Astrocyte (in vitro differentiated cells and primary cell): ENCODE measurements around the gene AGTR1. TPM values are rescaled to one million over a fixed set of nuclear protein-coding genes. Genes with fewer than 3 reads are reported as not detected.

Experiments
- DNase-seq: peaks from one replicate; pipeline ENCODE4 v3.0.0-alpha.2; 2010; ENCODE audit warnings: low read depth
- FAIRE-seq: peaks from 2 replicates; lab custom pipeline; 2011; peaks lifted over from hg19 to GRCh38; lab: Jason Lieb, UNC
- H2AFZ ChIP-seq: 2 replicates; pipeline ENCODE4 v1.6.0; 2012; ENCODE audit warnings: low read depth, low read length, inconsistent platforms
- H3K27ac ChIP-seq: 2 replicates; pipeline ENCODE4 v1.5.1; 2011; ENCODE audit warnings: low read depth, low read length, inconsistent platforms
- H3K27me3 ChIP-seq: 2 replicates; pipeline ENCODE4 v1.6.0; 2011; ENCODE audit warnings: low read length, inconsistent platforms; ENCODE audit not compliant: insufficient read depth
- H3K36me3 ChIP-seq: 2 replicates; pipeline ENCODE4 v1.5.1; 2011; ENCODE audit warnings: low read length, inconsistent platforms; ENCODE audit not compliant: insufficient read depth
- H3K4me1 ChIP-seq: 2 replicates; pipeline ENCODE4 v1.5.1; 2011; ENCODE audit warnings: low read length, inconsistent platforms; ENCODE audit not compliant: insufficient read depth
- H3K4me2 ChIP-seq: 2 replicates; pipeline ENCODE4 v1.6.0; 2012; ENCODE audit warnings: low read length, inconsistent platforms
- H3K4me3 ChIP-seq: 2 replicates; pipeline ENCODE4 v1.5.1; 2011; ENCODE audit warnings: low read depth, mild to moderate bottlenecking, low read length, inconsistent platforms; ENCODE audit not compliant: insufficient read depth
- H3K79me2 ChIP-seq: 2 replicates; pipeline ENCODE4 v1.6.0; 2012; ENCODE audit warnings: mild to moderate bottlenecking, low read length, inconsistent platforms; ENCODE audit not compliant: insufficient read depth
- H3K9ac ChIP-seq: 2 replicates; pipeline ENCODE4 v1.6.0; 2012; ENCODE audit warnings: mild to moderate bottlenecking, low read length, inconsistent platforms
- H3K9me3 ChIP-seq: 2 replicates; pipeline ENCODE4 v1.5.1; 2012; ENCODE audit warnings: low read depth, mild to moderate bottlenecking, low read length, inconsistent platforms; ENCODE audit not compliant: insufficient read depth
- H4K20me1 ChIP-seq: 2 replicates; pipeline ENCODE4 v1.6.0; 2012; ENCODE audit warnings: low read length, inconsistent platforms; ENCODE audit not compliant: insufficient read depth
- H3K27ac Mint-ChIP-seq: one replicate; pipeline ENCODE4 v1.8.0; 2021; ENCODE audit warnings: mild to moderate bottlenecking, mixed read lengths; ENCODE audit not compliant: unreplicated experiment
- H3K27me3 Mint-ChIP-seq: one replicate; pipeline ENCODE4 v1.8.0; 2021; ENCODE audit warnings: low read depth, mixed read lengths; ENCODE audit not compliant: unreplicated experiment
- H3K36me3 Mint-ChIP-seq: one replicate; pipeline ENCODE4 v1.8.0; 2021; ENCODE audit warnings: low read depth, mixed read lengths; ENCODE audit not compliant: unreplicated experiment
- H3K4me1 Mint-ChIP-seq: one replicate; pipeline ENCODE4 v1.8.0; 2021; ENCODE audit warnings: low read depth, mixed read lengths; ENCODE audit not compliant: unreplicated experiment
- H3K4me3 Mint-ChIP-seq: one replicate; pipeline ENCODE4 v1.8.0; 2021; ENCODE audit warnings: mild to moderate bottlenecking, moderate library complexity, mixed read lengths; ENCODE audit not compliant: unreplicated experiment
- H3K9me3 Mint-ChIP-seq: one replicate; pipeline ENCODE4 v1.8.0; 2021; ENCODE audit warnings: mild to moderate bottlenecking, mixed read lengths; ENCODE audit not compliant: unreplicated experiment
- EZH2 ChIP-seq: IDR thresholded peaks from 2 replicates; pipeline ENCODE4 v1.6.1; 2012; ENCODE audit warnings: mild to moderate bottlenecking, low read length, inconsistent platforms; ENCODE audit not compliant: insufficient read depth
- total RNA-seq: library from RNA; stranded (reverse); gene quantifications from 2 replicates; pipeline ENCODE4 v1.2.1, GENCODE V29; 2021
- TF ChIP-seq, protein P1 (sequence below): IDR thresholded peaks from 2 replicates; pipeline ENCODE4 v1.5.1; 2011; ENCODE audit warnings: low read depth, mild to moderate bottlenecking, inconsistent platforms, low read length, moderate library complexity; ENCODE audit not compliant: insufficient read depth

AGTR1 gene
- total RNA-seq, 1 donor from 2014 or later = 0.61 TPM

DNA sequence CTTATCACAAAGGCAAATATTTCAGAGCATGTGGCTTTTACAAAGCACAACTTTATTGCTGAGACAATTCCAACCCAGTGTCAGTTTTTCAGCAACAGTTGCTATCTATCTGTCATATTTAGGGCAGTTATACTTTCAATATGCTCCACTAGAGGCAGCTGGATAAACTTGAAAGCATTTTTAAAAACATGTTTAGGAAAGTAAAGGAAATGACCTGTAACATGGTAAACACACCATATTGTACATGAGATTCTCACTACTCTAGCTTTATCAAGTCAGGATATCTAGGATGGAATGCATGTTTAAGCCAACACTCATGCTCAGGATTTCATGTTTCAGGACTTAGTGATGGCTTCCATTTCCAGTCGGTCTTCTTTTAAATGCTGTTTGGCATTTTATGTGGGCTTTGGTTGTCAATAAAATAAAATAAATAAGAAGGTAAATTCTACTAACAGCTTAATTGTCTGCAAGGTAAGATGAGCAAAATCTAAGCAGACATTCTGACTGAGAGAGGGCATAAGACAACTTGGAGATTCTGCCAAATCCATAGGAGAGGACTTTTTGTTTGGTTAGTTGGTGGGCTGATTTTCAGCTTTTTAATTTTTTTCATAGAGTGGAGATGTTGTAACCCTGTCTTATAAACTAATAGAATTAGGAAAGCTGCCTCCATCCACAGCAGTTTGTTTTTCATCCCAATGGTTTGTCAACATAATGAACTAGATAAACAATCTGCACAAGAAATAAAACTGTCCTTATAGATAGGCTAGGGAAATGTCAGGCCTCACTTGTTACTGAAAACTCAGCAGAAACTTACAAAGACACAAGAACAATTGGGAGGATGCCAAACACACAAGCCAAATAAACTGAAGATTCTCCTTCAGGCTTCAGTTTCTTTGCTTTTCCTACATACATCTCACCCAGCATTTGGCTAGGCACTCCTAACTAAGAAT, 66.6 kb downstream of the AGTR1 start:
- H3K4me3 ChIP-seq = no peak overlapping the region
- no peaks in the 10 kb centered on the region for H3K4me1 ChIP-seq
- H3K9me3 ChIP-seq = no peaks in the 10 kb centered on the region
- Mint-ChIP-seq H3K4me1 (no peaks in the 10 kb centered on the region), H3K9me3 (peaks cover 2% of the 10 kb centered on the region), H3K36me3 (no peaks in the 10 kb centered on the region), H3K27me3 (peaks cover 1% of the 10 kb centered on the region), H3K4me3 (no peak overlapping the region), H3K27ac (no peak overlapping the region)
- H4K20me1 ChIP-seq = no peaks in the 10 kb centered on the region
- no peaks in the 10 kb centered on the region for H3K36me3 ChIP-seq
- no peak overlapping the region for H3K9ac ChIP-seq
- no peak overlapping the region for H3K27ac ChIP-seq
- no peak overlapping the region for H3K4me2 ChIP-seq
- DNase-seq (no peak), FAIRE-seq (peak; percentile 9)
- no peaks in the 10 kb centered on the region for H3K27me3 ChIP-seq
- no peak overlapping the region for H2AFZ ChIP-seq
- TF ChIP-seq, protein P1, sequence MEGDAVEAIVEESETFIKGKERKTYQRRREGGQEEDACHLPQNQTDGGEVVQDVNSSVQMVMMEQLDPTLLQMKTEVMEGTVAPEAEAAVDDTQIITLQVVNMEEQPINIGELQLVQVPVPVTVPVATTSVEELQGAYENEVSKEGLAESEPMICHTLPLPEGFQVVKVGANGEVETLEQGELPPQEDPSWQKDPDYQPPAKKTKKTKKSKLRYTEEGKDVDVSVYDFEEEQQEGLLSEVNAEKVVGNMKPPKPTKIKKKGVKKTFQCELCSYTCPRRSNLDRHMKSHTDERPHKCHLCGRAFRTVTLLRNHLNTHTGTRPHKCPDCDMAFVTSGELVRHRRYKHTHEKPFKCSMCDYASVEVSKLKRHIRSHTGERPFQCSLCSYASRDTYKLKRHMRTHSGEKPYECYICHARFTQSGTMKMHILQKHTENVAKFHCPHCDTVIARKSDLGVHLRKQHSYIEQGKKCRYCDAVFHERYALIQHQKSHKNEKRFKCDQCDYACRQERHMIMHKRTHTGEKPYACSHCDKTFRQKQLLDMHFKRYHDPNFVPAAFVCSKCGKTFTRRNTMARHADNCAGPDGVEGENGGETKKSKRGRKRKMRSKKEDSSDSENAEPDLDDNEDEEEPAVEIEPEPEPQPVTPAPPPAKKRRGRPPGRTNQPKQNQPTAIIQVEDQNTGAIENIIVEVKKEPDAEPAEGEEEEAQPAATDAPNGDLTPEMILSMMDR = no peak
- no peak for TF ChIP-seq EZH2
- H3K79me2 ChIP-seq = no peaks in the 10 kb centered on the region

DNA sequence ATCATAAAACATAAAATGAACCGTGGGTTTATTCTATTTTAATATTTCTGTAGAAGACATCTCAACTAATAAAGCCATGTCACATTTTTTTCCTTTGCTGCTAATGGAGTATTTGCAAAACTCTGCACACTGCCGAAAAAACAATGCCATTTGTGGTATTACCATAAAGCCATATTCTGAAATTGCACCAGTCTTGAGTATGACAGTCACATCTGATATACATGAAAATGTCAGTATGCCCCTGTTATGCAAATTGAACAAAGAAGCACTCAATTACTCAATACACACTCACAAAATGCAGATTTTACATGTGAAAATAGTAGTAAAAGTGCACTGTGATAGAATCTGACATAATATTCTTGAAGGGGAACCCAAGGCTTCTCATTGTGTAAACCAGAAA, 74.7 kb downstream of the AGTR1 start:
- DNase-seq (no peak), FAIRE-seq (no peak)
- no peak for TF ChIP-seq EZH2
- TF ChIP-seq, protein P1 = no peak
- Histone ChIP-seq H3K36me3 (no peaks in the 10 kb centered on the region), H2AFZ (no peak overlapping the region), H3K79me2 (no peaks in the 10 kb centered on the region), H3K4me2 (no peak overlapping the region), H3K9me3 (no peaks in the 10 kb centered on the region), H3K4me1 (no peaks in the 10 kb centered on the region), H4K20me1 (no peaks in the 10 kb centered on the region), H3K27me3 (no peaks in the 10 kb centered on the region), H3K9ac (no peak overlapping the region), H3K4me3 (no peak overlapping the region), H3K27ac (no peak overlapping the region)
- Mint-ChIP-seq H3K36me3 (no peaks in the 10 kb centered on the region), H3K9me3 (peaks cover 2% of the 10 kb centered on the region), H3K4me1 (no peaks in the 10 kb centered on the region), H3K27ac (no peak overlapping the region), H3K27me3 (no peaks in the 10 kb centered on the region), H3K4me3 (no peak overlapping the region)

- Histone ChIP-seq H3K4me3 (no peak overlapping the region), H3K27ac (no peak overlapping the region), H3K4me1 (no peaks in the 10 kb centered on the region), H3K9ac (no peak overlapping the region), H3K27me3 (no peaks in the 10 kb centered on the region), H4K20me1 (no peaks in the 10 kb centered on the region), H3K9me3 (no peaks in the 10 kb centered on the region), H3K36me3 (no peaks in the 10 kb centered on the region), H3K79me2 (no peaks in the 10 kb centered on the region), H2AFZ (no peak overlapping the region), H3K4me2 (no peak overlapping the region)
- H3K27me3 Mint-ChIP-seq = no peaks in the 10 kb centered on the region
- no peaks in the 10 kb centered on the region for H3K4me1 Mint-ChIP-seq
- FAIRE-seq (no peak), DNase-seq (no peak)
- H3K27ac Mint-ChIP-seq = no peak overlapping the region
- no peak overlapping the region for H3K4me3 Mint-ChIP-seq
- no peaks in the 10 kb centered on the region for H3K36me3 Mint-ChIP-seq
- no peaks in the 10 kb centered on the region for H3K9me3 Mint-ChIP-seq
- TF ChIP-seq, protein P1 = no peak
- no peak for TF ChIP-seq EZH2
Measured at GRCh38 chr3:148772835-148773234, 75.1 kb downstream of the AGTR1 start.
